ENCODE results near the gene MAU2. TPM values are rescaled to one million over a fixed set of nuclear protein-coding genes. Genes with fewer than 3 reads are reported as not detected.

Gene MAU2
- total and polyA plus RNA-seq, 10 of the 15 experiments (the other 5 are each of a cell fraction or from before 2014, with no cell fraction given), result 1.8 to 47.2 (median 22.1) TPM

- Histone ChIP-seq H3K27me3 (replicated peaks in 1 of 2; ENCODE audit: control insufficient read depth in 2 of 2, insufficient read depth in 2 of 2, low read length in 1 of 2) (no peaks in the 10 kb centered on the region), H3K9me3 (replicated peaks; ENCODE audit: control insufficient read depth, insufficient read depth, low read length) (no peaks in the 10 kb centered on the region), H4K20me1 (ENCODE audit: control insufficient read depth, insufficient read depth) (no peaks in the 10 kb centered on the region), H3K79me2 (ENCODE audit: control insufficient read depth, insufficient read depth, low read length) (no peaks in the 10 kb centered on the region), H2AFZ (ENCODE audit: control insufficient read depth, low read depth, low read length) (no peak overlapping the region), H3K27ac (ENCODE audit: control insufficient read depth, insufficient read depth) (no peak overlapping the region), H3K4me3 (no peak overlapping the region), H3K4me2 (ENCODE audit: control insufficient read depth, insufficient read depth) (no peak overlapping the region), H3K36me3 (ENCODE audit: control insufficient read depth in 2 of 2, insufficient read depth in 2 of 2, low read length in 1 of 2) (peaks cover 13 to 17% of the 10 kb centered on the region in 2 experiments), H3K4me1 (ENCODE audit: control insufficient read depth, insufficient read depth, low read length) (no peaks in the 10 kb centered on the region), H3K9ac (ENCODE audit: control insufficient read depth, insufficient read depth, low read length) (no peak overlapping the region)
- DNase-seq (ENCODE audit: low read depth, low spot score), result no peak
- CTCF ChIA-PET, result no interaction called here
- RAD21 ChIA-PET (ENCODE audit: unreplicated experiment), result no interaction called here
- no peak for FAIRE-seq
- WGBS (ENCODE audit: insufficient coverage, insufficient replicate concordance, low lambda C conversion rate, missing lambda C conversion rate), result 88% methylated on average over 5 of the region's 5 CpGs
- TF ChIP-seq FOS (IDR thresholded peaks at IDR 0.05; ENCODE audit: borderline replicate concordance, extremely low read depth, insufficient read length) (no peak), MYB (IDR thresholded peaks at IDR 0.05; ENCODE audit: borderline replicate concordance, low read depth, low read length) (no peak), RAD21 (IDR thresholded peaks at IDR 0.05; ENCODE audit: insufficient read depth, low read depth, low read length) (no peak), USF1 (IDR thresholded peaks at IDR 0.05; ENCODE audit: borderline replicate concordance, extremely low read length, insufficient read depth, low read depth, low read length) (no peak), ASH2L (IDR thresholded peaks at IDR 0.05; ENCODE audit: borderline replicate concordance, low read depth) (no peak), IKZF1 (conservative IDR thresholded peaks at IDR 0.05) (no peak)
- TF ChIP-seq, protein P1, sequence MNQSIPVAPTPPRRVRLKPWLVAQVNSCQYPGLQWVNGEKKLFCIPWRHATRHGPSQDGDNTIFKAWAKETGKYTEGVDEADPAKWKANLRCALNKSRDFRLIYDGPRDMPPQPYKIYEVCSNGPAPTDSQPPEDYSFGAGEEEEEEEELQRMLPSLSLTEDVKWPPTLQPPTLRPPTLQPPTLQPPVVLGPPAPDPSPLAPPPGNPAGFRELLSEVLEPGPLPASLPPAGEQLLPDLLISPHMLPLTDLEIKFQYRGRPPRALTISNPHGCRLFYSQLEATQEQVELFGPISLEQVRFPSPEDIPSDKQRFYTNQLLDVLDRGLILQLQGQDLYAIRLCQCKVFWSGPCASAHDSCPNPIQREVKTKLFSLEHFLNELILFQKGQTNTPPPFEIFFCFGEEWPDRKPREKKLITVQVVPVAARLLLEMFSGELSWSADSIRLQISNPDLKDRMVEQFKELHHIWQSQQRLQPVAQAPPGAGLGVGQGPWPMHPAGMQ (IDR thresholded peaks at IDR 0.05; ENCODE audit: borderline replicate concordance), result no peak
- TF ChIP-seq, protein P2, sequence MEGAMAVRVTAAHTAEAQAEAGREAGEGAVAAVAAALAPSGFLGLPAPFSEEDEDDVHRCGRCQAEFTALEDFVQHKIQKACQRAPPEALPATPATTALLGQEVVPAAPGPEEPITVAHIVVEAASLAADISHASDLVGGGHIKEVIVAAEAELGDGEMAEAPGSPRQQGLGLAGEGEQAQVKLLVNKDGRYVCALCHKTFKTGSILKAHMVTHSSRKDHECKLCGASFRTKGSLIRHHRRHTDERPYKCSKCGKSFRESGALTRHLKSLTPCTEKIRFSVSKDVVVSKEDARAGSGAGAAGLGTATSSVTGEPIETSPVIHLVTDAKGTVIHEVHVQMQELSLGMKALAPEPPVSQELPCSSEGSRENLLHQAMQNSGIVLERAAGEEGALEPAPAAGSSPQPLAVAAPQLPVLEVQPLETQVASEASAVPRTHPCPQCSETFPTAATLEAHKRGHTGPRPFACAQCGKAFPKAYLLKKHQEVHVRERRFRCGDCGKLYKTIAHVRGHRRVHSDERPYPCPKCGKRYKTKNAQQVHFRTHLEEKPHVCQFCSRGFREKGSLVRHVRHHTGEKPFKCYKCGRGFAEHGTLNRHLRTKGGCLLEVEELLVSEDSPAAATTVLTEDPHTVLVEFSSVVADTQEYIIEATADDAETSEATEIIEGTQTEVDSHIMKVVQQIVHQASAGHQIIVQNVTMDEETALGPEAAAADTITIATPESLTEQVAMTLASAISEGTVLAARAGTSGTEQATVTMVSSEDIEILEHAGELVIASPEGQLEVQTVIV (IDR thresholded peaks at IDR 0.05; ENCODE audit: borderline replicate concordance, partially characterized antibody), result no peak
- intact Hi-C loops (cut with micrococcal nuclease; ENCODE audit: unreplicated experiment), result no loop called here
- ATAC-seq, result no peak
- POLR2A ChIA-PET, result no interaction called here
- SMC1A ChIA-PET (ENCODE audit: uncharacterized antibody, unreplicated experiment), result no interaction called here
- BruUV-seq (replicated peaks), result no TSS peak
- in situ Hi-C loops (cut with MboI), result no loop called here
Observed at GRCh38 chr19:19354007-19354406, 33.4 kb downstream of the MAU2 start.
